Activated T-helper 1 cell treated with anti-CD3 and anti-CD28 coated beads, Interleukin-2, amount 50 U/mL, for 16 hours (primary cell): ENCODE measurements around the gene IRX4.

ENCODE experiments used
- DNase-seq, 2 donors: peaks; one replicate each; pipeline ENCODE4 v3.0.0-alpha.2; 2020; ENCODE audit warnings: low read depth in 1 of 2, low spot score in 1 of 2

IRX4 gene

DNA sequence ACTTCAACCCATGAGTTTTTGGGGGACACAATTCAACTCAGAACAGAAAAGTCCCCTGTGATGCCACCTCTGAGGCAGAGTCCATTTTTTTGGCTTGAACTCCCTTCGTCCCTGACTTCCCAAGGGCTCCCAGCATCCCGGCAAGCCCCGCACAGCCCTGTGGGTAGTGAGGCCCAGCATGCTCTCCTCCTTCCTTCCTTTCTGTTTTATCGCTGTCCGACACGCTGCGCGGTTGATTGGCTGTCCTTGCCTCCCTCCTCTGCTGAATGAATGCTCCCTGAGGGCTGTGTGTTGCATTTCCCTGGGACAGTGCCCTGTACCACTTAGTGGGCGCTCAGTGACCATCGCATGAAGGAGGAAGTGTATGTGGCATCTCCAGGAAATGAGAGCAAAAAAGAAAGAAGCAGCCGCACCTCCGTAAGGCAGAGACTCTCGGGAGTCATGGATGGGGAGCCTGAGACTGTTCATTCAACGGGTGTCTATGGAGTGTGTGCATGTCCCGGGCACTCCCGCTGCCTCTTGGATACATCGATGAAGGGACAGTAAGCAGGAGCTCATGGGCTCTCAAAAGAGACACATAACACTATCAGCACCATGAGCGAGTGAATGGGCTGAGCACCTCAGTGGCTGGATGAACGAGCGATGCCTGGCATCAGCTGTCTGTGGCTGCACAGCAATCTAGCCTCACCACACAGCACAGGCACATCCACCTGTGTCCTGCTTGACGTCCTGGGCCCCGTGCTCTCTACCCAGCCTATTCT is 10.1 kb upstream of the IRX4 start:
- no peak for DNase-seq

- DNase-seq: no peak
Observed at GRCh38 chr5:1892211-1892610, 9.5 kb upstream of the IRX4 start.

DNA sequence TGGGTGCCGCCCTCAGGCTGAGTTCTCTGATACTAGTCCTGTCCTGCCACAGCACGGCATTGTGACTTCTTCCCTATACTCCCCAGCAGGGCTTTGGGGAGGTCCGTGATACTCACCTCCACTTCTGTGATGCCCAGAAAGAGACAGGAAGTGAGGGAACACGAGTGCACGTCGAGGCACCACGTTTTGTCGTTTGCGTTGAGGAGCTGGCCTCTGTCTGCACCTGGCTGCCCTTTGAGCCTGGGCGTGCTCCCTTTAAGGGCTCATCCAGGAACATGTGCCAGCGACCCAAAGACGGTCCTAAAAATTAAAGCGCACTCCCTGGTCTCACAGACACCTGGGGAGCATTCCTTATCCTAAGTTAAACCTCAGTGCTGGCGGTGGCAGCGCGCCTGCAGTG is 8.7 kb upstream of the IRX4 start:
- DNase-seq: no peak

- no peak for DNase-seq
Observed at GRCh38 chr5:1890296-1890695, 7.6 kb upstream of the IRX4 start.

- no peak for DNase-seq
Observed at GRCh38 chr5:1889321-1890065, 6.8 kb upstream of the IRX4 start.

- DNase-seq: no peak
Observed at GRCh38 chr5:1888541-1889251, 6.0 kb upstream of the IRX4 start.

DNA sequence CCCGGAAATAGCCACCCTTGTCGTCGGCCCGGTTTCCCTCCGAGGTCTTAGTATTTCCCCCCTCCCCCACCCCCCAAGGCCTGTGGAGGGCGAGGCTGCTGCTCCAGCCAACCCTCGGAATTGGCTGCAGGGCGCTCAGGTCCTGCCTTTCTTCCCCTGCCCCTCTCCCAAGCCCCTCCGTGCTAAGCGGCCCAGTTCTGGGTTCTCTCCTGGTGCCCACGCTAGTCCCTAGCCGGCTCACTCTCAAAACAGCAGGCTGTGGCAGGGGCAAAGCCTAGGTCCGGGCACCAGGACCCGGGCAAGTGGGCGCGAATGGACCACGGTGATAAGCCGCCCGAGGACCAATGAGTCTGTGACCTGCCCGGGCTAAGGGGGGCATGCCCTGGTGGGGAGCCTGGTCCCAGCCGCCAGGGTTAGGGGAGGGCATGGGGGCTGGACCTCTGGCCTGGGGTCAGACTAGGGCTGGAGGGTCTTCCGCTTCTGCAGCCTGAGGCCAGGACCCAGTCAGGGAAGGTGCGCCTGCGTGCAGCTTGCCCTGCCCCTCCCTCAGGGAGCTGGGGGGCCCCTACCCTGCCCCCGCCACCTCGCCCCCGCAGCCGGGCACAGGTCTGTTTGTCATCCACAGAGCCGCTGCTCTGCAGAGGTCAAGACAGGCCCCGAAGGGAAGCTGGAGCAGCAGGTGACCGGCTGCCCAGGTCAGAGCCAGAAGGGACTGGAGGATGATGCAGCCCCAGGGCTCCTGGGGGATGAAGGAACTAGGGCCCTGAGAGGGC is 5.0 kb upstream of the IRX4 start:
- DNase-seq: no peak

- no peak for DNase-seq
Observed at GRCh38 chr5:1886846-1887587, 4.3 kb upstream of the IRX4 start.

GRCh38 chr5:1885868-1886845 is 3.4 kb upstream of the IRX4 start:
- DNase-seq: no peak

DNA sequence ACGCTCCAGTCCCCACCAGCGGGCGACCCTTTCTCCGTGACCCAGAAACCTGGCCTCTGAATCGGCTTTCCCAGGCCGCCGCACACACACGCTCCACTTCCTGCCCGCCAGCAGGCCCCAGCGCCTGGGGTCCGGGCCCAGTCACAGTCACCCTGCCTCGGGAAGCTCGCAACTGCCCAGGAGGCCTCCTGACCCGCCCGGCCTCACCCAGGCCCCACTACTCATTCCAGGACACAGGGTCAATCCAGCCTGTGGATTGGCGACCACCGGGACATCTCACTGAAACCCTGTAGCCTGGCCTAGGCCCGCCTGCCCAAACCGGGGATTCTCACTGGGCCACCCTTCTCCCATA is 2.7 kb upstream of the IRX4 start:
- DNase-seq: no peak

GRCh38 chr5:1884678-1885403 is 2.1 kb upstream of the IRX4 start:
- DNase-seq: no peak

DNA sequence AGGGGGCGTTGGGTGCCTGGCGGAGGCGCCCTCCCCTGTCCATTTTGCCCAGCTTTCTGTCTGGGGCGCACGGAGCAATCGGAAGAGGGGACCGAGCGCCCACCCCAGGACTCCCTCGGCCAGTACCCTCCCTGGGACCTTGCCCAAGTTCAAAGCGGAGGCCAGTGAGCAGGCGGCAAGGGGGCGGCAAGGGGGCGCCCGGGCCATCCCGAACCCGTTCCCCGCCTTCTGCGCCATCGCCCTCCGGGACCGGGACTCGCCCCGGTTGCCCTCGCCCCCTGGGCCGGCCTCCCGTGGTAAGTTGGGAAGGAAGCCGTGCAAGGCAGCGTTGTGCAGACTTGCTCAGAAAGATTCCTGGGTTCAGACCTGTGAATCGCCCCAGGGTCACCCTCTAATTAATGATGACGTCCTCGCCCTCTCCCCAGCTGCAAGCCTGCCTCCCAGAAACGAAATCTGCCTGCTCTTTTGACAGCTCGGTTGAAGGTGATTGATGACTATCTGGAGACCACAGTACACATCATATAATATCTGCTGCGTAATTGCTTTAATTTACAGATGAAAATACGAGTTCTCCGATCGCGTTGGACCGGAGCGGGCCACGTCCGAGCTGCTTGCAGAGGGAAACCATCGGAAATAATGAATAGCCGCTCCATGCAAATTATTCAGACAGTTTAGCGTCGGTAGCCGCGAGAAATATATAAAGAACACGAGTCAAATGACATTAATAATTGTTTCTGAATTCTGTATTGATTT is 1.4 kb upstream of the IRX4 start:
- no peak for DNase-seq

GRCh38 chr5:1883120-1883924 is 597 bp upstream of the IRX4 start:
- DNase-seq: no peak

GRCh38 chr5:1881731-1882336 is 891 bp downstream of the IRX4 start:
- no peak for DNase-seq

DNA sequence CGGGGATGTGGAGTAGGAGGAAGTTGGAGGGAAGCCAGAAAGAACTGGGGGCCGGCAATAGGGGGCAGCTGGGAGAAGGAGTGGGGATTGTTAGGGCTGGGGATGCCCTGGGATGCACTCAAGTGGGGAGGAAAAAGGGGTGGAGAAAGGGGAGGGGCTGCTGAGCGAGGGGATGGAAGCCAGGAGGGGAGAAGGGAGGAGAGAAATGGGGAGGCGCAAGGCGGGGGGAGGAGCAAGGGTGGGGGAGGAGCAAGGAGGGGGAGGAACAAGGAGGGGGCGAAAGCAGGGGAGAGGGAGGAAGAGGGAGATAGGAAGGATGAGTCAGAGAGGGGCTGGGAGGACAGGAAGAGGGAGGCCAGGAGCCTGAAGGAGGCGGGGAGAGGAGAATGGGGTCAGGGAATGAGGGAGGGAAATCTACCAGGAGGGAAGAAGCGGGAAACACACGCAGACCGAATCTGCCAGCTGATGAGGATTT is 1.6 kb downstream of the IRX4 start:
- DNase-seq: no peak

GRCh38 chr5:1880377-1881025 is 2.2 kb downstream of the IRX4 start:
- no peak for DNase-seq
